ENCODE results near the gene ALKBH8. TPM values are rescaled to one million over a fixed set of nuclear protein-coding genes. Genes with fewer than 3 reads are reported as not detected.
"Not testable (repeated sequence)": the region's sequence is repeated elsewhere in the genome, so short reads cannot be mapped to it uniquely, and the experiment has no call there.

ALKBH8 gene
- total and polyA plus RNA-seq, 2 donors: 6.7 to 8.0 TPM

GRCh38 chr11:107565955-107566501 lies 493 bp upstream of the ALKBH8 start:
- H3K36me3 ChIP-seq (ENCODE audit: control insufficient read depth in 2 of 2, insufficient read depth in 2 of 2, low read length in 1 of 2); H3K27me3 ChIP-seq (ENCODE audit: control insufficient read depth in 2 of 2, insufficient read depth in 1 of 2, low read length in 1 of 2); DNase-seq (ENCODE audit: low read depth in 6 of 9, low spot score in 9 of 9); H3K9me3 ChIP-seq (ENCODE audit: control insufficient read depth in 2 of 2, insufficient read depth in 1 of 2, low read length in 1 of 2): not testable (repeated sequence)
- peak overlapping the region; percentile 84 to 86 for H3K4me3 ChIP-seq (ENCODE audit: low read length in 2 of 2)
- peak overlapping the region; percentile 90 to 96 for H3K27ac ChIP-seq (ENCODE audit: low read depth in 1 of 2, low read length in 1 of 2)
- peaks cover 8 to 16% of the 10 kb centered on the region in 2 donors for H3K4me1 ChIP-seq (ENCODE audit: control insufficient read depth in 2 of 2, insufficient read depth in 2 of 2, low read length in 2 of 2)
- 65% methylated on average over 9 of the region's 9 CpGs for WGBS

GRCh38 chr11:107564877-107565218 lies 687 bp downstream of the ALKBH8 start:
- no peaks in the 10 kb centered on the region for H3K9me3 ChIP-seq (ENCODE audit: control insufficient read depth in 2 of 2, insufficient read depth in 1 of 2, low read length in 1 of 2)
- H3K27me3 ChIP-seq (ENCODE audit: control insufficient read depth in 2 of 2, insufficient read depth in 1 of 2, low read length in 1 of 2): peaks cover 0 to 2% of the 10 kb centered on the region in 2 donors
- WGBS: 17% methylated on average over 6 of the region's 6 CpGs
- peak overlapping the region; percentile 90 to 96 for H3K27ac ChIP-seq (ENCODE audit: low read depth in 1 of 2, low read length in 1 of 2)
- no peak for DNase-seq (ENCODE audit: low read depth in 6 of 9, low spot score in 9 of 9)
- no peaks in the 10 kb centered on the region for H3K36me3 ChIP-seq (ENCODE audit: control insufficient read depth in 2 of 2, insufficient read depth in 2 of 2, low read length in 1 of 2)
- peak overlapping the region; percentile 84 to 86 for H3K4me3 ChIP-seq (ENCODE audit: low read length in 2 of 2)
- H3K4me1 ChIP-seq (ENCODE audit: control insufficient read depth in 2 of 2, insufficient read depth in 2 of 2, low read length in 2 of 2): peaks cover 8 to 16% of the 10 kb centered on the region in 2 donors

DNA sequence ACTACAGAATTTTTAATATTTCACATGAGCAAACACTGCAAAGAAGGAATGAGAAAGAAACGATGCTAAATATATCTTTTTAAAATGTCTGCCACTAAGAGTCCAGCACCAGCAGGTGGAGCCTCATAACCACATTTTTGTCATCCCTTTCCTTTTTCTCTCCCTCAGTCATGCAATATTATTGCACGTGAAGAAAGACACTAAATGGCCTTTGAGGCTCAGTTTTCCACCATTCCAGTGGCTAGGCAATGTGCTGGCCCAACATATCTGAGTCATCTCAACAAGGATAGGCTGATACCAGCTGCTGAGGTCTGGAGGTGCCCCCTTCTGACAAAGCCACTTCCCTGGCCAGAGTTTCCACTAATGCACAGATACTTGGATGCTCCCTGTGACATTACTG lies 1.8 kb downstream of the ALKBH8 start:
- Histone ChIP-seq H3K27me3 (ENCODE audit: control insufficient read depth in 2 of 2, insufficient read depth in 1 of 2, low read length in 1 of 2) (no peaks in the 10 kb centered on the region), H3K27ac (ENCODE audit: low read depth in 1 of 2, low read length in 1 of 2) (no peak overlapping the region), H3K4me3 (ENCODE audit: low read length in 2 of 2) (no peak overlapping the region), H3K4me1 (ENCODE audit: control insufficient read depth in 2 of 2, insufficient read depth in 2 of 2, low read length in 2 of 2) (peaks cover 8 to 16% of the 10 kb centered on the region in 2 donors), H3K36me3 (ENCODE audit: control insufficient read depth in 2 of 2, insufficient read depth in 2 of 2, low read length in 1 of 2) (no peaks in the 10 kb centered on the region), H3K9me3 (ENCODE audit: control insufficient read depth in 2 of 2, insufficient read depth in 1 of 2, low read length in 1 of 2) (no peaks in the 10 kb centered on the region)
- 5% methylated on average over 2 of the region's 2 CpGs for WGBS
- peak in 5 of 9 donors; percentile 17 to 55 (median 25) for DNase-seq (ENCODE audit: low read depth in 6 of 9, low spot score in 9 of 9)

DNA sequence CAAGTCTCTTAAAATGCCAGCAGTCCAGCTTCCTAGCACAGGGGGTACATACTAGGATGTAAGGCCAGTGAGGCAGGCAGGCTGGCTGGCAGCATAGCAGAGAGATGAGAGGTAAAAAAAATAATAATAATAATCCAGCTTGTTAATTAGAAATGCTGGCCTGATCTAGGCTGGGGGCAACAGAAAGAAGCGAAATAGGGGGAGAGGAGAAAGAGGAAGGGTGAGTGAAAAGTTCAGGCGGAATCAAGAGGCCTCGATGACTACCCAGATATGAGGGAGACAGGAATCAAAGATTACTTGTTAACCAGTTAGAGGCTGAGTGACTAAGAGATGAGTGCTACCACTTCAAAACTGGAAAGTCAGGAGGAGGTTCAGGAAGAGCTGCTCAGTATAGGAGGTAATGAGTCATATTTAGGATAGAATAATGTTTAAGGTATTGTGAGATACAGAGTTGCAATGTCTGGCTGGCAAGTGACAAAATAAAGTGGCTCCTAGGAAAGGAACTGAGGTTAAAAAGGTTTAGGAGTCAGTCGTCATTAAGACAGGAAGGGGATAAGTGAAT lies 2.8 kb downstream of the ALKBH8 start:
- Histone ChIP-seq H3K4me1 (ENCODE audit: control insufficient read depth in 2 of 2, insufficient read depth in 2 of 2, low read length in 2 of 2) (peaks cover 8 to 16% of the 10 kb centered on the region in 2 donors), H3K36me3 (ENCODE audit: control insufficient read depth in 2 of 2, insufficient read depth in 2 of 2, low read length in 1 of 2) (no peaks in the 10 kb centered on the region), H3K27me3 (ENCODE audit: control insufficient read depth in 2 of 2, insufficient read depth in 1 of 2, low read length in 1 of 2) (no peaks in the 10 kb centered on the region), H3K4me3 (ENCODE audit: low read length in 2 of 2) (no peak overlapping the region), H3K9me3 (ENCODE audit: control insufficient read depth in 2 of 2, insufficient read depth in 1 of 2, low read length in 1 of 2) (no peaks in the 10 kb centered on the region), H3K27ac (ENCODE audit: low read depth in 1 of 2, low read length in 1 of 2) (no peak overlapping the region)
- DNase-seq (ENCODE audit: low read depth in 6 of 9, low spot score in 9 of 9): no peak
- 71% methylated on average over 4 of the region's 4 CpGs for WGBS

GRCh38 chr11:107561688-107562087 lies 3.8 kb downstream of the ALKBH8 start:
- no peaks in the 10 kb centered on the region for H3K36me3 ChIP-seq (ENCODE audit: control insufficient read depth in 2 of 2, insufficient read depth in 2 of 2, low read length in 1 of 2)
- DNase-seq (ENCODE audit: low read depth in 6 of 9, low spot score in 9 of 9): no peak
- H3K4me3 ChIP-seq (ENCODE audit: low read length in 2 of 2): no peak overlapping the region
- H3K27me3 ChIP-seq (ENCODE audit: control insufficient read depth in 2 of 2, insufficient read depth in 1 of 2, low read length in 1 of 2): no peaks in the 10 kb centered on the region
- H3K27ac ChIP-seq (ENCODE audit: low read depth in 1 of 2, low read length in 1 of 2): no peak overlapping the region
- peaks cover 8 to 16% of the 10 kb centered on the region in 2 donors for H3K4me1 ChIP-seq (ENCODE audit: control insufficient read depth in 2 of 2, insufficient read depth in 2 of 2, low read length in 2 of 2)
- H3K9me3 ChIP-seq (ENCODE audit: control insufficient read depth in 2 of 2, insufficient read depth in 1 of 2, low read length in 1 of 2): no peaks in the 10 kb centered on the region

DNA sequence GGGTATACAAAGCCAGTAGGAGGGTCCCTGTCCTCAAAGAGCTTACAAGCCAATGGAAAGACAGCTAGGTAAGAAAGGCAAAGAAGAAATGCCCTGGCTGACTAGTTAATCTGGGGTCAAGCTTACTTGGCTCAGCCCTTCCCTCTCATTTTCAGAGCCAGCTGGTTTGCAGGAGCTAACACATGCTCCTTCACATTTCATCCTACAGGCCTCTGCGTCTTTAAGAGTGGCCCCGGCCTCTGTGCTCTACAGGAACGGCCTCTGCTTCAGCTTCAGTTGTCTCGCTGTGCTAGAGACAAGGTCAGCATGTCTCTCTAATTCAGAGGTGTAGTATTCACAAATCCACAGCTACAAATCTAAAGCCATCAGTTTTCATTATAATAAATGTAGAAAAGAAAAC lies 15.2 kb downstream of the ALKBH8 start:
- H3K27ac ChIP-seq (ENCODE audit: low read depth in 1 of 2, low read length in 1 of 2): no peak overlapping the region
- H3K27me3 ChIP-seq (ENCODE audit: control insufficient read depth in 2 of 2, insufficient read depth in 1 of 2, low read length in 1 of 2): no peaks in the 10 kb centered on the region
- H3K9me3 ChIP-seq (ENCODE audit: control insufficient read depth in 2 of 2, insufficient read depth in 1 of 2, low read length in 1 of 2): no peaks in the 10 kb centered on the region
- H3K4me1 ChIP-seq (ENCODE audit: control insufficient read depth in 2 of 2, insufficient read depth in 2 of 2, low read length in 2 of 2): no peaks in the 10 kb centered on the region
- no peak for DNase-seq (ENCODE audit: low read depth in 6 of 9, low spot score in 9 of 9)
- peaks cover 0 to 9% of the 10 kb centered on the region in 2 donors for H3K36me3 ChIP-seq (ENCODE audit: control insufficient read depth in 2 of 2, insufficient read depth in 2 of 2, low read length in 1 of 2)
- no peak overlapping the region for H3K4me3 ChIP-seq (ENCODE audit: low read length in 2 of 2)
- 99% methylated on average over 4 of the region's 4 CpGs for WGBS

DNA sequence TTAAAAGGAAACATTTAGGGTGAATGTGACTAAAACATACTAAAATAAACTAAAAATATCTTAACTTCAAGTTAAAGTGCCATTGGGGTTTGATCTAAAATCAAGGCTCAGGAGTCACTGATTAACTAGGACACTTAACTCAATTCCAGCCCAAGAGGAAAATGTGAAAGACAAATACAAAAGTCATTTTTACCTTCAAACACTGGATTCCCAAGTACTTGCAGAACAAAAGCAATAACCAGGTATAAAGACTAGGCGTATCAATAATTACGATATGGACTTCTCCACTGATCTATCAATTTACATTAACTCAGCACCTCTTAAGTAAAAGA lies 15.6 kb downstream of the ALKBH8 start:
- Histone ChIP-seq H3K36me3 (ENCODE audit: control insufficient read depth in 2 of 2, insufficient read depth in 2 of 2, low read length in 1 of 2) (peaks cover 0 to 9% of the 10 kb centered on the region in 2 donors), H3K4me1 (ENCODE audit: control insufficient read depth in 2 of 2, insufficient read depth in 2 of 2, low read length in 2 of 2) (no peaks in the 10 kb centered on the region), H3K4me3 (ENCODE audit: low read length in 2 of 2) (no peak overlapping the region), H3K9me3 (ENCODE audit: control insufficient read depth in 2 of 2, insufficient read depth in 1 of 2, low read length in 1 of 2) (no peaks in the 10 kb centered on the region), H3K27ac (ENCODE audit: low read depth in 1 of 2, low read length in 1 of 2) (no peak overlapping the region), H3K27me3 (ENCODE audit: control insufficient read depth in 2 of 2, insufficient read depth in 1 of 2, low read length in 1 of 2) (no peaks in the 10 kb centered on the region)
- 98% methylated on average over 2 of the region's 2 CpGs for WGBS
- no peak for DNase-seq (ENCODE audit: low read depth in 6 of 9, low spot score in 9 of 9)

- H3K4me3 ChIP-seq (ENCODE audit: low read length in 2 of 2): no peak overlapping the region
- H3K36me3 ChIP-seq (ENCODE audit: control insufficient read depth in 2 of 2, insufficient read depth in 2 of 2, low read length in 1 of 2): peaks cover 0 to 9% of the 10 kb centered on the region in 2 donors
- no peaks in the 10 kb centered on the region for H3K27me3 ChIP-seq (ENCODE audit: control insufficient read depth in 2 of 2, insufficient read depth in 1 of 2, low read length in 1 of 2)
- DNase-seq (ENCODE audit: low read depth in 6 of 9, low spot score in 9 of 9): peak in 5 of 9 donors; percentile 24 to 53 (median 35)
- no peaks in the 10 kb centered on the region for H3K4me1 ChIP-seq (ENCODE audit: control insufficient read depth in 2 of 2, insufficient read depth in 2 of 2, low read length in 2 of 2)
- no peaks in the 10 kb centered on the region for H3K9me3 ChIP-seq (ENCODE audit: control insufficient read depth in 2 of 2, insufficient read depth in 1 of 2, low read length in 1 of 2)
- H3K27ac ChIP-seq (ENCODE audit: low read depth in 1 of 2, low read length in 1 of 2): no peak overlapping the region
- 91% methylated on average over 6 of the region's 6 CpGs for WGBS
Measured at GRCh38 chr11:107549253-107549953, 16.1 kb downstream of the ALKBH8 start.

DNA sequence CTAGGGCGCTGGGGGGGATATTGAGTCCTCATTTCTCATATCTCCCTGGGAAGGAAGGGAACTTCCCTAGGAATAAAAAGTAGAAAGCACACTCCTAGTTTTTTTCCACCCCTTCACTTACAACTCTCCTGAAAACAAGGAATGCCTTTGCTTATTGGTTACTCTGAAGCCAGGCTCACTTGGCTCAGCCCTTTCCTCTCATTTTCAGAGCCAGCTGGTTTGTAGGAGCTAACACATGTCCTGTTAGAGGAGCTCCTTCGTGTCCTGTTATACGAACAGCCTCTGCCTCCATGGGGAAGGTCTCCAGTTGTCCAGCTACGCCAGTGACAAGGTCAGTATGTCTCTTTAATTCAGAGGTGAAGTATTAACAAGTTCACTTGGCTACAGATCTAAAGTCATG lies 17.6 kb downstream of the ALKBH8 start:
- DNase-seq (ENCODE audit: low read depth in 6 of 9, low spot score in 9 of 9): no peak
- no peak overlapping the region for H3K27ac ChIP-seq (ENCODE audit: low read depth in 1 of 2, low read length in 1 of 2)
- H3K4me1 ChIP-seq (ENCODE audit: control insufficient read depth in 2 of 2, insufficient read depth in 2 of 2, low read length in 2 of 2): no peaks in the 10 kb centered on the region
- H3K9me3 ChIP-seq (ENCODE audit: control insufficient read depth in 2 of 2, insufficient read depth in 1 of 2, low read length in 1 of 2): no peaks in the 10 kb centered on the region
- WGBS: over 99% methylated on average over 4 of the region's 4 CpGs
- no peak overlapping the region for H3K4me3 ChIP-seq (ENCODE audit: low read length in 2 of 2)
- peaks cover 0 to 7% of the 10 kb centered on the region in 2 donors for H3K36me3 ChIP-seq (ENCODE audit: control insufficient read depth in 2 of 2, insufficient read depth in 2 of 2, low read length in 1 of 2)
- H3K27me3 ChIP-seq (ENCODE audit: control insufficient read depth in 2 of 2, insufficient read depth in 1 of 2, low read length in 1 of 2): no peaks in the 10 kb centered on the region
